Heart left ventricle (tissue), 16 donors: ENCODE measurements around the gene FLRT1. TPM values are rescaled to one million over a fixed set of nuclear protein-coding genes. Genes with fewer than 3 reads are reported as not detected.

Experiments
- ATAC-seq, 4 donors: fragments of 200-7000 bp; cut with Tn5 transposase; one replicate each; pipeline ENCODE4 v1.9.1; 2020 to 2022; ENCODE audit warnings: moderate library complexity in 4 of 4, mild to moderate bottlenecking in 3 of 4, moderate number of reproducible peaks in 1 of 4
- DNase-seq, 5 donors: peaks; one replicate each; pipeline ENCODE4 v3.0.0-alpha.2; 2020
- H3K27ac ChIP-seq, 12 donors: fragments of 200-600 bp; sonication (generic) in 4 of 12; one replicate each; pipeline versions ENCODE4 v1.5.0 to v1.8.0; 2016 to 2022; ENCODE audit warnings: mild to moderate bottlenecking in 2 of 12
- H3K27me3 ChIP-seq, 9 donors: fragments of 200-600 bp; sonication (generic) in 2 of 9; one replicate each; pipeline versions ENCODE4 v1.5.1 to v1.8.0; 2016 to 2022; ENCODE audit warnings: mild to moderate bottlenecking in 3 of 9
- H3K36me3 ChIP-seq, 9 donors: fragments of 200-600 bp; sonication (generic) in 2 of 9; one replicate each; pipeline versions ENCODE4 v1.5.0 to v1.8.0; 2018 to 2022; ENCODE audit warnings: mild to moderate bottlenecking in 2 of 9
- H3K4me1 ChIP-seq, 12 donors: fragments of 200-600 bp; sonication (generic) in 4 of 12; one replicate each; pipeline versions ENCODE4 v1.5.0 to v1.8.0; 2016 to 2022; ENCODE audit warnings: mild to moderate bottlenecking in 3 of 12
- H3K4me3 ChIP-seq, 12 donors: fragments of 200-600 bp; sonication (generic) in 4 of 12; one replicate each; pipeline versions ENCODE4 v1.5.0 to v1.8.0; 2017 to 2022; ENCODE audit warnings: mild to moderate bottlenecking in 9 of 12, moderate library complexity in 4 of 12
- H3K9me3 ChIP-seq, 12 donors: fragments of 200-600 bp; sonication (generic) in 4 of 12; one replicate each; pipeline versions ENCODE4 v1.5.0 to v1.8.0; 2016 to 2022; ENCODE audit warnings: mild to moderate bottlenecking in 1 of 12
- POLR2A ChIP-seq, 2 donors: fragments of 450-650 bp; IDR thresholded peaks; one replicate each; pipeline ENCODE4 v1.6.1; 2017; ENCODE audit warnings: antibody characterized with exemption in 2 of 2, mild to moderate bottlenecking in 2 of 2, moderate library complexity in 2 of 2
- WGBS, 4 donors: extraction: QIAGEN DNeasy Blood & Tissue Kit in 2 of 4; methylation state at CpG; one replicate each; pipeline versions ENCODE4 v1.1.5 to v1.1.7; 2013 to 2018; 5-methylcytosine and 5-hydroxymethylcytosine counted together
- intact Hi-C, 10 donors: fragments of 100-400 bp; cut with DNase I; formaldehyde crosslinking; loops; one replicate each; pipeline versions ENCODE4 v1.11.1 to v1.14.2; 2022
- polyA plus RNA-seq, 2 donors: library from polyadenylated mRNA; stranded (reverse); fragments of 200-250 nt; gene quantifications; one replicate each; pipeline ENCODE4 v1.2.3, GENCODE V29; 2013
- total RNA-seq, 9 donors: library from RNA; depleted of rRNA in 2 of 9; stranded (reverse); fragments of >200 nt in 2 of 9; fragmentation: NEBNext Ultra II Directional in 3 of 9; extraction: Animal tissue kit (Norgen Biotek cat#: 25700) in 3 of 9; gene quantifications; one replicate each; pipeline versions ENCODE4 v1.1.0 to v1.2.4, GENCODE V29; 2016 to 2023
- TF ChIP-seq, protein P1 (sequence below), 12 donors: fragments of 200-600 bp; sonication (generic) in 4 of 12; IDR thresholded peaks; one replicate each; pipeline versions ENCODE4 v1.5.0 to v1.8.0; 2018 to 2022; ENCODE audit warnings: antibody characterized with exemption in 12 of 12, mild to moderate bottlenecking in 5 of 12
- donor health status: ischemic (EF 13 %, LVEDD 7.1; RV severe dilation, severe dysfunction).
- donor health status: healthy with polysubstance abuse.
- donor health status: DM: no; HTN: yes; CAD: no.
- donor health status: DM: no; HTN: no; CAD: no.
- donor health status: ischemic (EF 25% LVEDD 6.9; RV normal size, moderate dysfunction).
- donor health status: ischemic (EF 25% LVEDD 5.7; RV mildly dilated, moderate dysfunction).
- donor health status: healthy.
- donor health status: DM: yes; HTN: yes; CAD: no.
- donor health status: ischemic (EF 35%, LVEDD 5.7; RV mildly dilated, moderate dysfunction).
- donor health status: nonischemic (EF 11% LVEDD 7.7; RV severe dilation, severe dysfunction).
- donor health status: DM: yes; HTN: yes; CAD: no.
- donor health status: PGD.
- donor health status: ischemic (EF 29% LVEDD 5.4; RV normal size, mild dysfunction).
- donor health status: nonischemic (EF 23%, LVEDD 6.1; RV moderate dilation, normal function).

Gene FLRT1
- total and polyA plus RNA-seq, 11 donors = 0.20 to 1.4 (median 0.37) TPM

- Histone ChIP-seq H3K36me3 (no peaks in the 10 kb centered on the region), H3K4me3 (no peak overlapping the region), H3K27me3 (peaks cover 0 to 13% (median 0%) of the 10 kb centered on the region in 9 donors), H3K9me3 (no peaks in the 10 kb centered on the region), H3K27ac (no peak overlapping the region), H3K4me1 (peaks cover 0 to 21% (median 9%) of the 10 kb centered on the region in 12 donors)
- no peak for ATAC-seq
- 86 to 91% (median 90%) methylated on average over 7 of the region's 7 CpGs for whole genome bisulfite sequencing, 4 donors
- TF ChIP-seq, protein P1, sequence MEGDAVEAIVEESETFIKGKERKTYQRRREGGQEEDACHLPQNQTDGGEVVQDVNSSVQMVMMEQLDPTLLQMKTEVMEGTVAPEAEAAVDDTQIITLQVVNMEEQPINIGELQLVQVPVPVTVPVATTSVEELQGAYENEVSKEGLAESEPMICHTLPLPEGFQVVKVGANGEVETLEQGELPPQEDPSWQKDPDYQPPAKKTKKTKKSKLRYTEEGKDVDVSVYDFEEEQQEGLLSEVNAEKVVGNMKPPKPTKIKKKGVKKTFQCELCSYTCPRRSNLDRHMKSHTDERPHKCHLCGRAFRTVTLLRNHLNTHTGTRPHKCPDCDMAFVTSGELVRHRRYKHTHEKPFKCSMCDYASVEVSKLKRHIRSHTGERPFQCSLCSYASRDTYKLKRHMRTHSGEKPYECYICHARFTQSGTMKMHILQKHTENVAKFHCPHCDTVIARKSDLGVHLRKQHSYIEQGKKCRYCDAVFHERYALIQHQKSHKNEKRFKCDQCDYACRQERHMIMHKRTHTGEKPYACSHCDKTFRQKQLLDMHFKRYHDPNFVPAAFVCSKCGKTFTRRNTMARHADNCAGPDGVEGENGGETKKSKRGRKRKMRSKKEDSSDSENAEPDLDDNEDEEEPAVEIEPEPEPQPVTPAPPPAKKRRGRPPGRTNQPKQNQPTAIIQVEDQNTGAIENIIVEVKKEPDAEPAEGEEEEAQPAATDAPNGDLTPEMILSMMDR (IDR thresholded peaks at IDR 0.05) = no peak
- TF ChIP-seq POLR2A (IDR thresholded peaks at IDR 0.05) = no peak
- intact Hi-C loops = no loop called here
- DNase-seq = no peak
Measured at GRCh38 chr11:64026575-64027205, 9.0 kb upstream of the FLRT1 start.

DNA sequence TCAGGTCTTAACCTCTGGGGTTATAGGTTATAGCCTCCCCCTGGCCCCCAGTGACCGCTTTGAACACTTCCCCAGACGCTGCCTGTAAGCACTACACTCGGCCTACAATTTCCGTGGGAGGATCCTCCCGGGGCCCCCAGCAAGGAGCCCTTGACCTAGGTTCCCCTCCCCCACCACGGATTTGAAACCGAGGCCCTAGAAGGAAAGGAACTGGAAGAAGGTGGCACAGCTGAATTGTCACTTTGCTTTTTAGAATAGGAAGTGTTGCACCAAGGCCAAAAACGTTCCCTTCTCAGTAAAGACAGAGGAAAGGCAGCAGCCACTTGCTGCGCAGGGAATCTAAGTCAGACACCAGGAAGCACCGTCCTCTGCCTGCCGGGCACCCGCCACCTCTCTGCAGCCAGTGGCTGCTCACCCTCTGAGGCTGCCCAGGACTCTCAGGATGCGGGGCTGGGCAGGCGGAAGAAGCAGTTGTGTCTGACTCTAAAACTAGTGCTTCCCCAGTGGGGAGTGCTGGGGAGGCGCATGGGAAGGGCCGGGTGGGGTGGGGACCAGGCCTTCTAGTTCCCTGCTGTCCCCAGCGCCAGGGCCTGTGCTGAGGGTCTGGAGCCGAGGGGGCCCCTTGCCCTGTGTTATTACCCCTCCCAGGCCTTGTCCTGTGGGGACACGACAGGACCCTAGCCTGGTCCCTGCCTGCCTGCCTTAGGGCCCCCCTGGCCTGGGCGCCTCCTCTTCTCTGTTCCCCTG is 7.9 kb upstream of the FLRT1 start:
- Histone ChIP-seq H3K9me3 (no peaks in the 10 kb centered on the region), H3K36me3 (no peaks in the 10 kb centered on the region), H3K4me3 (peak overlapping the region in 2 of 12 donors; percentile 1 to 26), H3K4me1 (peaks cover 0 to 17% (median 9%) of the 10 kb centered on the region in 12 donors), H3K27me3 (peaks cover 0 to 13% (median 0%) of the 10 kb centered on the region in 9 donors), H3K27ac (peak overlapping the region in 1 of 12 donors; percentile 56)
- WGBS, 4 donors = 53 to 65% (median 59%) methylated on average over 16 to 20 of the region's 20 CpGs
- no peak for ATAC-seq
- TF ChIP-seq, protein P1 (IDR thresholded peaks at IDR 0.05) = no peak
- TF ChIP-seq POLR2A (IDR thresholded peaks at IDR 0.05) = no peak
- no peak for DNase-seq
- intact Hi-C loops = no loop called here

- 35 to 56% (median 40%) methylated on average over 20 to 22 of the region's 22 CpGs for WGBS, 4 donors
- intact Hi-C loops = no loop called here
- H3K36me3 ChIP-seq = no peaks in the 10 kb centered on the region
- peaks cover 0 to 17% (median 4%) of the 10 kb centered on the region in 12 donors for H3K4me1 ChIP-seq
- H3K4me3 ChIP-seq = peak overlapping the region in 2 of 12 donors; percentile 1 to 26
- no peaks in the 10 kb centered on the region for H3K9me3 ChIP-seq
- ATAC-seq (no peak), DNase-seq (no peak)
- H3K27me3 ChIP-seq = peaks cover 0 to 13% (median 0%) of the 10 kb centered on the region in 9 donors
- peak overlapping the region in 1 of 12 donors; percentile 56 for H3K27ac ChIP-seq
- no peak for TF ChIP-seq POLR2A (IDR thresholded peaks at IDR 0.05)
- TF ChIP-seq, protein P1 (IDR thresholded peaks at IDR 0.05) = no peak
Measured at GRCh38 chr11:64028398-64029115, 7.2 kb upstream of the FLRT1 start.

DNA sequence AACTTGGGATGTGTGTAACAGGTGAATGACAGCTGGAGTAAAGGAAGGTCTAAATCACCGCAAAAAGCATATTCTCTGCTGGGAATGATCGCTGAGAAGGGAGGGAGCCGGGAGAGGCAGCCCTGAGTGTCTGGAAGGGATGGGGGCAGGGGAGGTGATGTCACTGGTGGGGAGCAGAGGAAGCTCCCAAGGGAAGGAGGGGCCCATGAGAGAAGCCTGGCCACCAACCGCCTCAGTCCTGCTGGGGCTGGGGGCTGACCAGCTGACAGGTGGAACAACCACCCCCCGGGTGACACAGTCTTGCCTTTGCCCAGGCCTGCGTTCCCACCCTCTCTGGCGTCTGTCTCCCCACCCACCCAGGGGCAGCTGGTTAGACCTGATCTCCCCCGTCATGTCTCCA is 6.0 kb upstream of the FLRT1 start:
- Histone ChIP-seq H3K27me3 (peaks cover 0 to 17% (median 1%) of the 10 kb centered on the region in 9 donors), H3K9me3 (no peaks in the 10 kb centered on the region), H3K27ac (no peak overlapping the region), H3K36me3 (no peaks in the 10 kb centered on the region), H3K4me1 (peaks cover 0 to 15% (median 3%) of the 10 kb centered on the region in 12 donors), H3K4me3 (no peak overlapping the region)
- intact Hi-C loops = no loop called here
- ATAC-seq (no peak), DNase-seq (no peak)
- TF ChIP-seq, protein P1 (IDR thresholded peaks at IDR 0.05) = no peak
- TF ChIP-seq POLR2A (IDR thresholded peaks at IDR 0.05) = no peak
- 73 to 81% (median 78%) methylated on average over 8 of the region's 8 CpGs for WGBS, 4 donors
